Stomach (tissue), 9 donors: ENCODE data around the gene NDOR1. TPM values are rescaled to one million over a fixed set of nuclear protein-coding genes. Genes with fewer than 3 reads are reported as not detected.

Source experiments
- DNase-seq, 2 donors: peaks; one replicate each; pipeline versions ENCODE4 v3.0.0 to v3.0.0-alpha.2; 2013 to 2019
- H3K27ac ChIP-seq, 5 donors: fragments of 200-600 bp in 4 of 5; sonication (generic) in 4 of 5; one replicate each; pipeline ENCODE4 v1.5.1; 2013 to 2019; ENCODE audit warnings: mild to moderate bottlenecking in 1 of 5, moderate library complexity in 1 of 5
- H3K27me3 ChIP-seq, 3 donors: fragments of 200-600 bp; sonication (generic); one replicate each; pipeline ENCODE4 v1.5.1; 2017 to 2019; ENCODE audit warnings: mixed run types in 1 of 3
- H3K36me3 ChIP-seq, 4 donors: fragments of 200-600 bp; sonication (generic); 1 replicate in 3 of 4; 2 replicates in 1 of 4; pipeline ENCODE4 v1.5.1; 2016 to 2019
- H3K4me1 ChIP-seq, 4 donors: fragments of 200-600 bp; sonication (generic); one replicate each; pipeline ENCODE4 v1.5.1; 2016 to 2019
- H3K4me3 ChIP-seq, 4 donors: fragments of 200-600 bp; sonication (generic) in 3 of 4; one replicate each; pipeline ENCODE4 v1.5.1; 2016 to 2019; ENCODE audit warnings: mild to moderate bottlenecking in 1 of 4
- H3K9me3 ChIP-seq, 4 donors: fragments of 200-600 bp; sonication (generic); one replicate each; pipeline ENCODE4 v1.5.1; 2016 to 2019
- EP300 ChIP-seq: sonication (generic); formaldehyde crosslinking; IDR thresholded peaks from one replicate; pipeline ENCODE4 v1.6.1; 2017; ENCODE audit warnings: antibody characterized with exemption
- POLR2A ChIP-seq, 4 donors: fragments of 450-650 bp; IDR thresholded peaks; one replicate each; pipeline ENCODE4 v1.6.1; 2016; ENCODE audit warnings: antibody characterized with exemption in 4 of 4, control low read depth in 2 of 4, mild to moderate bottlenecking in 1 of 4, moderate library complexity in 1 of 4
- POLR2AphosphoS5 ChIP-seq, 3 donors: sonication (generic); formaldehyde crosslinking; IDR thresholded peaks; one replicate each; pipeline ENCODE4 v1.6.1; 2016; ENCODE audit warnings: antibody characterized with exemption in 3 of 3
- WGBS, 5 donors: extraction: QIAGEN DNeasy Blood & Tissue Kit in 3 of 5; methylation state at CpG; one replicate each; pipeline versions ENCODE4 v1.1.5 to v1.1.7; 2013 to 2018; 5-methylcytosine and 5-hydroxymethylcytosine counted together
- intact Hi-C: fragments of 100-400 bp; cut with DNase I; formaldehyde crosslinking; loops from one replicate; pipeline ENCODE4 v1.15.1; 2023; ENCODE audit warnings: low total_unique reads
- polyA plus RNA-seq, 3 donors: library from polyadenylated mRNA; stranded (reverse); fragments of 200-250 nt; gene quantifications; one replicate each; pipeline ENCODE4 v1.2.3, GENCODE V29; 2013
- total RNA-seq, 5 donors: library from RNA; depleted of rRNA; stranded (reverse); fragments of >200 nt; gene quantifications; one replicate each; pipeline versions ENCODE4 v1.1.0 to v1.2.3, GENCODE V29; 2014 to 2016
- TF ChIP-seq, protein P1 (sequence below), 7 experiments: fragments of 450-650 bp in 4 of 7; fragments of 200-600 bp in 3 of 7; sonication (generic) in 3 of 7; IDR thresholded peaks; one replicate each; pipeline ENCODE4 v1.5.1; 2016 to 2019; ENCODE audit warnings: antibody characterized with exemption in 7 of 7, control low read depth in 2 of 7, mild to moderate bottlenecking in 1 of 7
- donor health status: healthy with polysubstance abuse.
- donor health status: Bipolar disorder and iron deficiency.
- donor health status: healthy.

The NDOR1 gene
- total and polyA plus RNA-seq, 8 donors: 0.89 to 105 (median 7.9) TPM

DNA sequence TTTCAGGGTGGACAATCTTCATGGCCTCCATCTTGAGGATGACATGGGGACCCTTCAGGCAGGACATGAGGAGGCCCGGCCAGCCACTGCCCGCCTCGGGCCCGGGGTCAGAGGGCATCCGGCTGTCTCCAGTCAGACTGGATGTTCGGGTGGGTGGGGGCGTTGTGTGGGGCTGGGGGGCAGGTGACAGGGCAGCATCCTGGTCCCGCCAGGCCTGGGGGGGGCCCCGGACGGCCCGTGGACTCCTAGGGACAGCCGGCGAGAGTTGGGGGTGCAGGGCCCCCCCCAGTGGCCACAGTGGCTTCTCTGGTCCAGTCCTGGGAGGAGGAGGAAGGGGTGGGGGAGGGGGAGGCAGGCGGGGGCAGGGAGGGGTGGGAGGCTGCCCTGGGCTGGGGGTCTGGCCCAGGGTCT is 15.6 kb downstream of the NDOR1 start:
- Histone ChIP-seq H3K4me3 (peak overlapping the region; percentile 44 to 58 (median 46)), H3K36me3 (peaks cover 0 to 7% (median 4%) of the 10 kb centered on the region in 4 donors), H3K27ac (peak overlapping the region in 4 of 5 donors; percentile 61 to 73 (median 64)), H3K9me3 (no peaks in the 10 kb centered on the region), H3K27me3 (peaks cover 0 to 14% (median 0%) of the 10 kb centered on the region in 3 donors), H3K4me1 (peaks cover 45 to 91% (median 86%) of the 10 kb centered on the region in 4 donors)
- intact Hi-C loops: no loop called here
- WGBS, 5 donors: 69 to 86% (median 81%) methylated on average over 7 to 14 of the region's 14 CpGs
- no peak for TF ChIP-seq POLR2A (IDR thresholded peaks at IDR 0.05)
- TF ChIP-seq, protein P1, sequence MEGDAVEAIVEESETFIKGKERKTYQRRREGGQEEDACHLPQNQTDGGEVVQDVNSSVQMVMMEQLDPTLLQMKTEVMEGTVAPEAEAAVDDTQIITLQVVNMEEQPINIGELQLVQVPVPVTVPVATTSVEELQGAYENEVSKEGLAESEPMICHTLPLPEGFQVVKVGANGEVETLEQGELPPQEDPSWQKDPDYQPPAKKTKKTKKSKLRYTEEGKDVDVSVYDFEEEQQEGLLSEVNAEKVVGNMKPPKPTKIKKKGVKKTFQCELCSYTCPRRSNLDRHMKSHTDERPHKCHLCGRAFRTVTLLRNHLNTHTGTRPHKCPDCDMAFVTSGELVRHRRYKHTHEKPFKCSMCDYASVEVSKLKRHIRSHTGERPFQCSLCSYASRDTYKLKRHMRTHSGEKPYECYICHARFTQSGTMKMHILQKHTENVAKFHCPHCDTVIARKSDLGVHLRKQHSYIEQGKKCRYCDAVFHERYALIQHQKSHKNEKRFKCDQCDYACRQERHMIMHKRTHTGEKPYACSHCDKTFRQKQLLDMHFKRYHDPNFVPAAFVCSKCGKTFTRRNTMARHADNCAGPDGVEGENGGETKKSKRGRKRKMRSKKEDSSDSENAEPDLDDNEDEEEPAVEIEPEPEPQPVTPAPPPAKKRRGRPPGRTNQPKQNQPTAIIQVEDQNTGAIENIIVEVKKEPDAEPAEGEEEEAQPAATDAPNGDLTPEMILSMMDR (IDR thresholded peaks at IDR 0.05): no peak
- TF ChIP-seq POLR2AphosphoS5 (IDR thresholded peaks at IDR 0.05): no peak
- TF ChIP-seq EP300: no peak
- DNase-seq: no peak

DNA sequence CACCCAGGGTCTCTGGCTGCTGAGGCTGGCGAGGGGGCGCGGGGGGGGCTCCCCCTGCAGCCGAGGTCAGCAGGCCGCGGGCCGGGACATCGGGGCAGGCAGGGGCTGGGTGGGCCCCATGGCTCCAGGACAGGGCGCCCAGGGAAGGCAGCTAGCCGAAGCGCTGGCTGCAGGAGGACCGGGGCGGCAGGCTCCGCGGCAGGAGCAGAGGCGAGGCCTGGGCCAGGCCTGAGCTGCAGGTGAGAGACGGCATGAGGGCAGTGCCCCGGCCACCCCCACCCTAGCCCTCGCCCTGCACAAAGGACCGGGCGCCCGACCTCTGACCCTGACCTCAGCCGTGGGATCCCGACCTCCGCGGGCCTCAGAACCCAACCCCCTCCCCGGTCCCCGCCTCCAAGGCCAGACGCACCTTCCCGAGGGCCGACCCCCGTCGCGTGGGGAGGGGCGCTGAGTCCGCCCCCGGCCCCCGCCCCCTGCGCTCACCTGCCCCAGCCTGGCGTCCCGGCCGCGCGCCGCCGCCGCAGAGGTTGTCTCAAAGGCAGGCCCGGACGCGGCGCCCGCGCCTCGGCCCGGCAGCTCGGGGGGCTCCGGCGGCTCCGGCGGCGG is 16.1 kb downstream of the NDOR1 start:
- intact Hi-C loops: no loop called here
- WGBS, 5 donors: 5 to 21% (median 7%) methylated on average over 12 to 59 of the region's 61 CpGs
- no peaks in the 10 kb centered on the region for H3K9me3 ChIP-seq
- DNase-seq: peak in 1 of 2 donors; percentile 73
- H3K27me3 ChIP-seq: peaks cover 0 to 14% (median 0%) of the 10 kb centered on the region in 3 donors
- peak overlapping the region; percentile 44 to 58 (median 46) for H3K4me3 ChIP-seq
- peaks cover 41 to 92% (median 88%) of the 10 kb centered on the region in 4 donors for H3K4me1 ChIP-seq
- H3K36me3 ChIP-seq: peaks cover 0 to 2% (median 0%) of the 10 kb centered on the region in 4 donors
- TF ChIP-seq, protein P1 (IDR thresholded peaks at IDR 0.05): no peak
- TF ChIP-seq POLR2AphosphoS5 (IDR thresholded peaks at IDR 0.05): no peak
- no peak for TF ChIP-seq POLR2A (IDR thresholded peaks at IDR 0.05)
- TF ChIP-seq EP300: no peak
- peak overlapping the region; percentile 52 to 73 (median 64) for H3K27ac ChIP-seq

DNA sequence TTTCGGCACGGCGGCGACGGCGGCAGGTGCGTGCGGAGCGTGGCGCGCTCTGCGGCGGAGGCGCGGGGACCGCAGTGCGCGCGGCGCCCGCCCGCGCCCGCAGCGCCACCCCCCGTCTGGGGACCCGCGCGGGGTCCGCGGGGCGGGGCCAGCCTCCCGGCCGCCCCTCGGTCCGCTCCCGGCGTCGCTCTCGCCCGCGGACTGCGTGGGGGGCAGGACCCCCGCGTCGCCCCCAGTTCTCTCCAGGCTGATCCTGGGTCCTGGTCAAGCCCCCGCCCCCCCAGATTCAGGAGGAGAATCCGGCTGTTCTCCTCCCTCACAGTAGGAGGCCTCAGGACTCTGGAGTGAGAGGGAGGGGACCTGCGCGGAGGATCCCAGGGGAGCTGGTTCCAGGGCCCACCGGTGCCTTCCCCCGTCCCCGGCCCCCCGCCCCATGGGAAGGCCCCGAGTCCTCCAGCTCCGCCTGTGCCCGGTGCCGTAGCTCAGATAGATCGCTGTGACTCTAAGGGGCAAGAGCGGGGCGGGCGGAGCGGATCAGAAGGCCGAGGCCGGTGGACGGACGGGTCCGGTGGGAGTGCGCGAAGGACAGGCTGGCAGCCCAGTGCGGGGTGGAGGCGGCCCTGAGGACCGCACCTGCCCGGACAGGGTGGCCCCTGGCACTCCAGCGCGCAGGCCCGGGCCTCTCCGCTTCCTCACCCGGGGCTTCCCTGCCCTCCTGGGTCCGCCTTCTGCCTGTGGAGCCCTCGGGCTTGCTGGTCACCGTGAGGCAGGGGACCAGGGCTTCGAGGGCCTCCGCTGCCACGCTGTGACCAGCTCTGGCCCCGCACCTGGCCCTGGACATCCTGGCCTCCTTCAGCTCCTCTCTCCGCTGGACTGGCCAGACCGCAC is 16.9 kb downstream of the NDOR1 start, which contains the start of gene RNF208:
TSS of gene RNF208 (minus strand) at position 51 of the 888 bp plus-strand sequence. CDS start 1,028 bp downstream, outside the sequence.
- TF ChIP-seq EP300: no peak
- TF ChIP-seq, protein P1 (IDR thresholded peaks at IDR 0.05): no peak
- TF ChIP-seq POLR2A (IDR thresholded peaks at IDR 0.05): no peak
- no peak for TF ChIP-seq POLR2AphosphoS5 (IDR thresholded peaks at IDR 0.05)
- WGBS, 5 donors: 3 to 9% (median 3%) methylated on average over 20 to 88 of the region's 88 CpGs
- H3K27ac ChIP-seq: peak within 1 kb of the TSS; percentile 92 to 98 (median 94)
- peaks cover 0 to 20% (median 0%) of the 10 kb centered on the region in 3 donors for H3K27me3 ChIP-seq
- no peaks in the 10 kb centered on the region for H3K36me3 ChIP-seq
- H3K4me3 ChIP-seq: peak within 1 kb of the TSS; percentile 70 to 73 (median 72)
- no peaks in the 10 kb centered on the region for H3K9me3 ChIP-seq
- H3K4me1 ChIP-seq: peaks cover 41 to 92% (median 88%) of the 10 kb centered on the region in 4 donors
- intact Hi-C loops: no loop called here
- DNase-seq: peak in 1 of 2 donors; percentile 66
